ENCODE data around the gene FBRS.

DNA sequence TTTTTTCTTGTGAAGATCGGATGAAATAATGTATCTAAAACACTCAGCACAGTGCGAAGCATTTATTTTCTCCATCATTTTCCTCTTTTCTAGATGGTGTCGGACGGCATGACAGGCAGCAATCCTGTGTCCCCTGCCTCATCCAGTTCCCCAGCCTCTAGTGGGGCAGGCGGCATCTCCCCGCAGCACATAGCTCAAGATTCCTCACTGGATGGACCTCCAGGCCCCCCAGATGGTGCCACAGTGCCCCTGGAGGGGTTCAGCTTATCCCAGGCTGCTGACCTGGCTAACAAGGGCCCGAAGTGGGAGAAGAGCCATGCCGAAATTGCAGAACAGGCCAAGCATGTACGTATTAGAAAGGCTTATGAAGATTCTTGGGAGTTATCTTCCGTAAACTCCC lies 45.7 kb downstream of the FBRS start:
- TF ChIP-seq FOXM1 (IDR thresholded peaks at IDR 0.05; ENCODE audit: borderline replicate concordance) (no peak), TARDBP (IDR thresholded peaks at IDR 0.05) (no peak), ARNT (IDR thresholded peaks at IDR 0.05) (no peak), SUZ12 (IDR thresholded peaks at IDR 0.05) (no peak), FOXK2 (IDR thresholded peaks at IDR 0.05) (no peak), NFRKB (IDR thresholded peaks at IDR 0.05) (no peak), SP1 (IDR thresholded peaks at IDR 0.05) (no peak), ELF4 (IDR thresholded peaks at IDR 0.05) (no peak), BHLHE40 (IDR thresholded peaks at IDR 0.05; ENCODE audit: borderline replicate concordance) (no peak), HDGF (IDR thresholded peaks at IDR 0.05; ENCODE audit: borderline replicate concordance) (no peak), FOXA1 (IDR thresholded peaks at IDR 0.05) (no peak), L3MBTL2 (conservative IDR thresholded peaks at IDR 0.05) (no peak), CTBP1 (IDR thresholded peaks at IDR 0.05; ENCODE audit: borderline replicate concordance) (no peak)
- TF ChIP-seq, protein P1, sequence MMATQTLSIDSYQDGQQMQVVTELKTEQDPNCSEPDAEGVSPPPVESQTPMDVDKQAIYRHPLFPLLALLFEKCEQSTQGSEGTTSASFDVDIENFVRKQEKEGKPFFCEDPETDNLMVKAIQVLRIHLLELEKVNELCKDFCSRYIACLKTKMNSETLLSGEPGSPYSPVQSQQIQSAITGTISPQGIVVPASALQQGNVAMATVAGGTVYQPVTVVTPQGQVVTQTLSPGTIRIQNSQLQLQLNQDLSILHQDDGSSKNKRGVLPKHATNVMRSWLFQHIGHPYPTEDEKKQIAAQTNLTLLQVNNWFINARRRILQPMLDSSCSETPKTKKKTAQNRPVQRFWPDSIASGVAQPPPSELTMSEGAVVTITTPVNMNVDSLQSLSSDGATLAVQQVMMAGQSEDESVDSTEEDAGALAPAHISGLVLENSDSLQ (IDR thresholded peaks at IDR 0.05): no peak
